GM12878 (cell line): ENCODE data around the gene ITPR3. TPM values are rescaled to one million over a fixed set of nuclear protein-coding genes. Genes with fewer than 3 reads are reported as not detected.

Experiments used
- ASH2L ChIP-seq: fragments of 300-600, 200-600 bp; sonication (generic); IDR thresholded peaks from 2 replicates; pipeline ENCODE4 v1.6.1; 2017; ENCODE audit warnings: low read depth, mild to moderate bottlenecking, borderline replicate concordance
- BCL3 ChIP-seq: IDR thresholded peaks from 2 replicates; pipeline ENCODE4 v1.6.1; 2011; ENCODE audit warnings: borderline replicate concordance, low read depth, mild to moderate bottlenecking, moderate library complexity, low read length; ENCODE audit not compliant: insufficient read depth, poor library complexity, severe bottlenecking
- CBFB ChIP-seq: IDR thresholded peaks from 2 replicates; pipeline ENCODE4 v1.6.1; 2016; ENCODE audit warnings: antibody characterized with exemption, low read depth
- E4F1 ChIP-seq: fragments of 450-650 bp; IDR thresholded peaks from 2 replicates; pipeline ENCODE4 v1.6.1; 2018; ENCODE audit warnings: borderline replicate concordance, mild to moderate bottlenecking; ENCODE audit not compliant: partially characterized antibody
- EED ChIP-seq: sonication (generic); IDR thresholded peaks from 2 replicates; pipeline ENCODE4 v1.6.1; 2016; ENCODE audit warnings: antibody characterized with exemption, low read depth
- GATAD2B ChIP-seq: fragments of 450-650 bp; conservative IDR thresholded peaks from 2 replicates; pipeline ENCODE4 v1.6.1; 2017; ENCODE audit warnings: low read depth, mild to moderate bottlenecking, moderate library complexity
- JUNB ChIP-seq: IDR thresholded peaks from 2 replicates; pipeline ENCODE4 v1.6.1; 2016; ENCODE audit warnings: antibody characterized with exemption, mild to moderate bottlenecking
- KDM1A ChIP-seq: fragments of 200-600 bp; sonication (generic); IDR thresholded peaks from 2 replicates; pipeline ENCODE4 v1.6.1; 2016; ENCODE audit warnings: borderline replicate concordance
- MTA2 ChIP-seq: fragments of 450-650 bp; IDR thresholded peaks from 2 replicates; pipeline ENCODE4 v1.6.1; 2016; ENCODE audit warnings: low read depth, mild to moderate bottlenecking, moderate library complexity
- NRF1 ChIP-seq: conservative IDR thresholded peaks from 2 replicates; pipeline ENCODE4 v1.6.1; 2011; ENCODE audit warnings: mild to moderate bottlenecking, low read depth, low read length, improper control_type of control experiment
- PAX5 ChIP-seq: IDR thresholded peaks from 2 replicates; pipeline ENCODE4 v1.6.1; 2011; ENCODE audit warnings: low read depth, low read length, borderline replicate concordance
- PKNOX1 ChIP-seq: fragments of 450-650 bp; IDR thresholded peaks from 2 replicates; pipeline ENCODE4 v1.6.1; 2016; ENCODE audit warnings: mild to moderate bottlenecking
- RAD51 ChIP-seq: fragments of 450-650 bp; IDR thresholded peaks from 2 replicates; pipeline ENCODE4 v1.6.1; 2016; ENCODE audit warnings: moderate library complexity, mild to moderate bottlenecking, inconsistent platforms
- RB1 ChIP-seq: fragments of 450-650 bp; formaldehyde crosslinking; IDR thresholded peaks from 2 replicates; pipeline ENCODE4 v1.6.1; 2017; ENCODE audit warnings: mild to moderate bottlenecking, borderline replicate concordance
- REST ChIP-seq: IDR thresholded peaks from 2 replicates; pipeline ENCODE4 v1.6.1; 2012; ENCODE audit warnings: mild to moderate bottlenecking, low read depth, low read length
- SUZ12 ChIP-seq: fragments of 200-600 bp; sonication (generic); IDR thresholded peaks from one replicate; pipeline ENCODE4 v1.6.1; 2018; ENCODE audit warnings: antibody characterized with exemption, mild to moderate bottlenecking; ENCODE audit not compliant: unreplicated experiment
- TCF12 ChIP-seq: IDR thresholded peaks from 2 replicates; pipeline ENCODE4 v1.6.1; 2011; ENCODE audit warnings: low read depth, mild to moderate bottlenecking, low read length
- polyA plus RNA-seq, 11 experiments: library from polyadenylated mRNA; depleted of rRNA in 4 of 11; unstranded in 6 of 11; stranded (reverse) in 5 of 11; fragments of >200 nt; fragmentation: Nextera tagmentation in 4 of 11; fragmentation: Illumina TruSeq in 1 of 11; extraction: Ambion mirVana in 4 of 11; extraction: Trizol in 1 of 11; gene quantifications; 1 replicate in 1 of 11; 2 replicates in 10 of 11; pipeline versions ENCODE4 v1.2.1 to v1.2.3, GENCODE V29; 2011 to 2016; ENCODE audit warnings: inconsistent platforms in 2 of 11, missing spikeins in 2 of 11, low read depth in 1 of 11
- total RNA-seq, 4 experiments: library from RNA; depleted of rRNA in 3 of 4; stranded (reverse); fragments of >200 nt in 3 of 4; fragmentation: Illumina TruSeq in 1 of 4; extraction: Trizol in 1 of 4; gene quantifications; 2 replicates each; pipeline versions ENCODE4 v1.2.1 to v1.2.3, GENCODE V29; 2013 to 2021
- TF ChIP-seq, protein P1 (sequence below): IDR thresholded peaks from 2 replicates; pipeline ENCODE4 v1.6.1; 2012; ENCODE audit warnings: low read depth, low read length, improper control_type of control experiment
- TF ChIP-seq, protein P2 (sequence below): IDR thresholded peaks from 2 replicates; pipeline ENCODE4 v1.6.1; 2011; ENCODE audit warnings: low read depth, low read length, improper control_type of control experiment, borderline replicate concordance

ITPR3 gene
- total and polyA plus RNA-seq, 10 of the 15 experiments (the other 5 are each of a cell fraction or from before 2014, with no cell fraction given) = 0.32 to 34.0 (median 11.9) TPM

- no peak for TF ChIP-seq TCF12
- no peak for TF ChIP-seq REST
- TF ChIP-seq ASH2L = no peak
- no peak for TF ChIP-seq SUZ12
- TF ChIP-seq PAX5 = peak; percentile 31; the same call in 1 of the 2 replicates
- no peak for TF ChIP-seq JUNB
- TF ChIP-seq RAD51 = peak; percentile 87
- no peak for TF ChIP-seq NRF1
- no peak for TF ChIP-seq E4F1
- no peak for TF ChIP-seq KDM1A
- TF ChIP-seq, protein P1, sequence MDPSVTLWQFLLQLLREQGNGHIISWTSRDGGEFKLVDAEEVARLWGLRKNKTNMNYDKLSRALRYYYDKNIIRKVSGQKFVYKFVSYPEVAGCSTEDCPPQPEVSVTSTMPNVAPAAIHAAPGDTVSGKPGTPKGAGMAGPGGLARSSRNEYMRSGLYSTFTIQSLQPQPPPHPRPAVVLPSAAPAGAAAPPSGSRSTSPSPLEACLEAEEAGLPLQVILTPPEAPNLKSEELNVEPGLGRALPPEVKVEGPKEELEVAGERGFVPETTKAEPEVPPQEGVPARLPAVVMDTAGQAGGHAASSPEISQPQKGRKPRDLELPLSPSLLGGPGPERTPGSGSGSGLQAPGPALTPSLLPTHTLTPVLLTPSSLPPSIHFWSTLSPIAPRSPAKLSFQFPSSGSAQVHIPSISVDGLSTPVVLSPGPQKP = no peak
- peak; percentile 85 for TF ChIP-seq GATAD2B
- no peak for TF ChIP-seq RB1
- TF ChIP-seq CBFB = no peak
- TF ChIP-seq, protein P2, sequence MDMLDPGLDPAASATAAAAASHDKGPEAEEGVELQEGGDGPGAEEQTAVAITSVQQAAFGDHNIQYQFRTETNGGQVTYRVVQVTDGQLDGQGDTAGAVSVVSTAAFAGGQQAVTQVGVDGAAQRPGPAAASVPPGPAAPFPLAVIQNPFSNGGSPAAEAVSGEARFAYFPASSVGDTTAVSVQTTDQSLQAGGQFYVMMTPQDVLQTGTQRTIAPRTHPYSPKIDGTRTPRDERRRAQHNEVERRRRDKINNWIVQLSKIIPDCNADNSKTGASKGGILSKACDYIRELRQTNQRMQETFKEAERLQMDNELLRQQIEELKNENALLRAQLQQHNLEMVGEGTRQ = peak; percentile 62
- no peak for TF ChIP-seq PKNOX1
- 0 out of 2 replicates have a peak, but pooled peaks have one; percentile 41 for TF ChIP-seq EED
- no peak for TF ChIP-seq BCL3
- no peak for TF ChIP-seq MTA2
These were observed 35.6 kb upstream of the ITPR3 start (continued) for GRCh38 chr6:33585403-33586107.
